Stimulated activated CD4-positive, alpha-beta T cell treated with anti-CD3 and anti-CD28 coated beads, Interleukin-12 subunit alpha, Interleukin-12 subunit beta, amount 100 ng/mL, for 24 hours (primary cell): ENCODE data around the gene METTL16.
"Not testable (repeated sequence)": the region's sequence is repeated elsewhere in the genome, so short reads cannot be mapped to it uniquely, and the experiment has no call there.

ENCODE experiments used
- DNase-seq, 2 experiments: peaks; one replicate each; pipeline ENCODE4 v3.0.0-alpha.2; 2020; ENCODE audit warnings: low read depth in 2 of 2

METTL16 gene

DNA sequence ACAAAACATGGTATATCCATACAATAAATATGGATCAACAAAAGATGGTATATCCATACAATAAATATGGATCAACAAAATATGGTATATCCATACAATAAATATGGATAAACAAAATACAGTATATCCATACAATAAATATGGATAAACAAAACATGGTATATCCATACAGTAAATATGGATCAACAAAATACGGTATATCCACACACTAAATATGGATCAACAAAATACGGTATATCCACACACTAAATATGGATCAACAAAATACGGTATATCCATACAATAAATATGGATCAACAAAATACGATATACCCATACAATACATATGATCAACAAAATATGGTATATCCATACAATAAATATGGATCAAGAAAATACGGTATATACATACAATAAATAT is 8.1 kb downstream of the METTL16 start:
- DNase-seq: no peak

DNA sequence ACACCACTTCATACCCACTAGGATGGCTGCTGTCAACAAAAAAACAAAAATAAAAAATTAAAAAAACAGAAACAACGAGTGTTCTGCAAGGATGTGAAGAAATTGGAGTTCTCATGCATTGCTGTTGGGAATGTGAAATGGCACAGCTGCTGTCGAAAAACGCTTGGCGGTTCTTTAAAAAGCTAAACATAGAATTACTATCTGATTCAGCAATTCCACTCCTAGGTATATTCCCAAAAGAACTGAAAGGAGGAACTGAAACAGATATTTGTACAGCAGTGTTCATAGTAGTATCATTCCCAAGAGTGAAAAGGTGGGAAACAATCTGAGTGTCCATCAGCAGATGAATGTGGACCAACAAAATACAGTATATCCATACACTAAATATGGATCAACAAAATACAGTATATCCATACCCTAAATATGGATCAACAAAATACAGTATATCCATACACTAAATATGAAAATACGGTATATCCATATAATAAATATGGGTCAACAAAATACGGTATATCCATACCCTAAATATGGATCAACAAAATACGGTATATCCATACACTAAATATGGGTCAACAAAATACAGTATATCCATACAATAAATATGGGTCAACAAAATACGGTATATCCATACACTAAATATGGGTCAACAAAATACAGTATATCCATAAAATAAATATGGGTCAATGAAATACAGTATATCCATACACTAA is 8.7 kb downstream of the METTL16 start:
- no peak for DNase-seq

DNA sequence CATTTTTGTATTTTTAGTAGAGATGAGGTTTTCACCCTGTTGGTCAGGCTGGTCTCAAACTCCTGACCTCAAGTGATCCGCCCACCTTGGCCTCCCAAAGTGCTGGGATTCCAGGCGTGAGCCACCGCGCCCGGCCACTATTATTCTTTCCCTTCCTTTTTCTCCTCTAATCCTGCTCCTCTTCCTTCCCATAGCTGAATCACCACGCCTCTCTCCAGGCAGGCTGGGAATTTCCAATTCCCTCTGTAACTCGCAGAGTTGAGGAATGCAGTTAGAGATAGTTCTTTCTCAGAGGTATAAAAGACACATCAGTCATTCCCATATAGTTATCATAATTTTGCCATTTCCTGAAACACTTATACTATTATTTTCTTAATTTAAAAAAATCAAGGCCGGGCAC is 11.2 kb downstream of the METTL16 start:
- no peak for DNase-seq

- DNase-seq: not testable (repeated sequence)
Observed at GRCh38 chr17:2489286-2489685, 22.4 kb downstream of the METTL16 start.

DNA sequence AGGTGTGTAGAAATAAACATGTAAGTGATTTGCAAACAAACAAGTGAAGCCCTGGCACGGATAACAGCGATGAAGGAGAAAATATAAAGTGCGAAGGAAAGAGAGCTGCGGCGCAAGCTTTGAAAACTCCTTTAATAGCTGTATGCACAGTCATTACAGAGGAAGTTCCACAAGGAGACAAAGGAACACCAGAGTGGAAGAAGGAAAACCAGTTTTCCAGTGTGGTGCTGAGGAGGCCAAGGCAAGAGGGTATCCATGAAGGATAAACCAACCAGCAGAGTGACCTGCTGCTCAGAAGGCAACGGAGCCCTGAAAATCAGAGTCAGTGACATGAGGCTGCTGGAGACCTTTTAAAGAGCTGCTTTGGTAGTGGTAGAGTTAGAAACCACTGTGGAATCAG is 24.4 kb downstream of the METTL16 start:
- no peak for DNase-seq

DNA sequence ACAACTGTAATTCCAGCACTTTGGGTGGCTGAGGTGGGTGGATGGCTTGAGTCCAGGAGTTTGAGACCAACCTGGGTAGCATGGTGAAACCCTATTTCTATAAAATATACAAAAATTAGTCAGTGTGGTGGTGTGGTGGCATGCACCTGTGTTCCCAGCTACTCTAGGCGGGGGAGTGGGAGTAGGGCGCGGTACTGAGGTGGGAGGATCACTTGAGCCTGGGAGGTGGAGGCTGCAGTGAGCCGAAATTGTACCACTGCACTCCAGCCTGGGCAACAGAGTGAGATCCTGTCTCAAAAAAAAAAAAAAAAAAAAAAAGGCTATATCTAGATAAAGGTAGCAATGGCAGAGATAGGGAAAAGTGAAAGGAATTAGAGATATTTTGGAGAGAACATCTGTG is 25.0 kb downstream of the METTL16 start:
- not testable (repeated sequence) for DNase-seq

DNA sequence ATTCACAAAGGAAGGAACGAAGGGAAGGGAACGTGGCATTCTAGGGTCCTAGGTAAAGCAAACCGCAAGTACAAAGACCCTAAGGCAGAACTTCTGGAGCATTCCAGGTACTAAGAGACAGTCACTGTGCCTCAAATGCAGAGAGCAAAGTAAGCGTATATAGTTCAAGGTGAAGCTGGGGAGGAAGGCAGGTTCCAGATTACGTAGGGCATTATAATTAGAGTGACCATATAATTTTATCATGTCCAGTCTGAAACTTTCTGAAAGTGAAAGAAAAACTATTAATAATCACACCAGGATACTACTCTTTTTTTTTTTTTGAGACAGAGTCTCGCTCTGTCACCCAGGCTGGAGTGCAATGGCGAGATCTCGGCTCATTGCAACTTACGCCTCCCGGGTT is 25.7 kb downstream of the METTL16 start:
- no peak for DNase-seq

DNA sequence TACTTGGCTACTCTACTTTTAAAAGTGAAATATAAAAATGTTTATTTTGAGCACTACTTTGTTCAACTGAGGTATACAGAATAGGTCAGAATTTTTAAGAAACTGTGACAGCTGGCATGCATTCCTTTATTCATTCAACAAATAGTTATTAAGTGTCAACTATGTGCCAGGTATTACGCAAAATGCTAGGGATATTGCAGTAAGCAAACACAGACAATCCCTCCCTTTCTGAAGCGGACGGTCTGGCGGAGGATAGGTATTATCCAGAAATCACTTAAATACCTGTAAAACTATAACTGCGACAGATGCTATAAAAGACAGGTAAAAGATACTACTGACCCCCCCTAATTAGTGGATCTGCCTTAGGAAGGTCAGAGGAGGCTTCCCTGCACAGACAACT is 26.1 kb downstream of the METTL16 start:
- no peak for DNase-seq

GRCh38 chr17:2484876-2485275 is 26.8 kb downstream of the METTL16 start:
- DNase-seq: no peak

GRCh38 chr17:2483084-2483483 is 28.6 kb downstream of the METTL16 start:
- DNase-seq: no peak

GRCh38 chr17:2482218-2482617 is 29.5 kb downstream of the METTL16 start:
- DNase-seq: no peak

DNA sequence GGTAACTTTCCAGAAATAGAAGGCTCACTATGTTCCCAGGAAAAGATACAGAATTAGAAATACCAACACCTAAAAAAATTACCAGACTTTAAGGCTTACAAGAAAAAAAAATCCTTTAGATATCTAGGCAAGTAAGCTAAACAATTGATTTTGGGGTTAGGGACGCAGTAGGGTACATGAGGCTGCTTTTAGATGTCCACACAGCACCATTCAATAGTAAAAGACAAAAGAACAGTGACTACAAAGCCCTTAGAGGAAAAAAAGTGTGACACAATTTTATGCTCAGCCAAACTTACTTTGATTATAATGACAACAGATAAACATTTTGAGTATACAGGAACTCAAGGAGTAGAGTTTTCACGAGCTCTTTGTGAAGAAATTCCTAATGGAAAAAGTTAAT is 29.9 kb downstream of the METTL16 start:
- DNase-seq: no peak

DNA sequence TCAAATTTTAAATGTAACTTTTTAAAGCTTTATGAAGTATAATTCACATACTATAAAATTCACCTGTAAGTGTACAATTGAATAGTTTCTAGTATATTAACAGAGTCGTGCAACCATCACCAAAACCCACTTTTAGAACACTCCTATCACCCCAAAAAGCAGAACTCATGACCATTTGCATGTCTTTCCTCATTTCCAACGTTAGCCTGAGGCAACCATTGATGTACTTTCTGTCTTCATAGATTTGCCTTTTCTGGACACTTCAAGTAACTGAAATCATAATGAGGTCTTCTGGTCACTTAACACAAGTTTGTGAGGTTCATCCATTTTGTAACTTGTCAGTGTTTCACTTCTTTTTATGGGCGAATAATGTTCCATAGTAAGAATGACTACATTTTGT is 33.2 kb downstream of the METTL16 start:
- DNase-seq: no peak

DNA sequence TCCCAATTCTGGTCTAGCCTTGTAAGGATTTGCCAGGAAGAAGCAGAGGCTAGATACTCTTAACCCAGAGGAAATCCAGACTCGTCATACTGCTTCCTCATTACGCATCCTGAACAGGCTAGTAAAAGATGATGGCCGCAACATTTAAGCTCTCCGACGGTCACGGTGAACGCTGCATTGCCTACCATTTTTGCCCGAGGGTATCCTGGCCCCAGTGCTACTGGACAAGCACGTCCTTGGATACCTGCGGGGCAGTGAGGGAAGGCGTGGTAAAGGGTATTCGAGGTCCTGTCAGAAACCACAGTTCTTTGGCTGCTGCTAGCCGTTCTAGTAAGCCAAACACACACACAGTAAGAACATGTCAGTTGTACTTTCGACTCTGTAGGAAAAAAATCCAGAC is 36.6 kb downstream of the METTL16 start:
- DNase-seq: no peak

GRCh38 chr17:2474371-2474770 is 37.3 kb downstream of the METTL16 start:
- DNase-seq: no peak

DNA sequence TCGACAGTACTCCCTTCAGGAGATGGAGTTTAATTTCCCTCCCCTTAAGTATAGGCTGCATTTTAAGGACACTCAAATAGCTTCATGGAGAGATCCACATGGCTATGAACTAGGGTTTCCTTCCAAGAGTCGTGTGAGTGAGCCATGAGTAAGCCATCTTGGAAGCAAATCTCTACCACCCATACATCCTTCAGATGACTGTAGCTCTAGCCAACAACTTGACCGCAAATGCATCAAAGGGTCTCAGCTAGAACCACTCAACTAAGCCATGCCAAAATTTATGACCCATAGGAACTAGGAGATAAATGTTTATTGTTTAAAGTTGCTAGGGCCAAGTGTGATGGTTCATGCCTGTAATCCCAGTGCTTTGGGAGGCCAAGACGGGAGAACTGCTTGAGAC is 43.4 kb downstream of the METTL16 start:
- DNase-seq: no peak

DNA sequence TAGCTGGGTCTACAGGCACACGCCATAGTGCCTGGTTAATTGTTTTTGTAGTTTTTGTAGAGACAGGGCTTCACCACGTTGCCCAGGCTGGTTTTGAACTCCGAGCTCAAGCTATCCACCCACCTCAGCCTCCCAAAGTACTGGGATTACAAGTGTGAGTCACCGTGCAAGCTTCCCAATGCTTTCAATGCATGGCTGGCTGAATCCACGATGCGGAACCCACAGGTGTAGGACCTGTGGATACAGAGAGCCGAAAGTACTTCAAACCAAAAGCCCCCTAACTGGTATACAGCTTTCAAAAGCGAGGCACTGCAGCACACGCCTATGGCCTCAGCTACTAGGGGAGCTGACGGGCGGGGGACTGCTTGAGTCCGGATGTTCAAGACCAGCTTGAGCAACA is 44.8 kb downstream of the METTL16 start:
- no peak for DNase-seq

DNA sequence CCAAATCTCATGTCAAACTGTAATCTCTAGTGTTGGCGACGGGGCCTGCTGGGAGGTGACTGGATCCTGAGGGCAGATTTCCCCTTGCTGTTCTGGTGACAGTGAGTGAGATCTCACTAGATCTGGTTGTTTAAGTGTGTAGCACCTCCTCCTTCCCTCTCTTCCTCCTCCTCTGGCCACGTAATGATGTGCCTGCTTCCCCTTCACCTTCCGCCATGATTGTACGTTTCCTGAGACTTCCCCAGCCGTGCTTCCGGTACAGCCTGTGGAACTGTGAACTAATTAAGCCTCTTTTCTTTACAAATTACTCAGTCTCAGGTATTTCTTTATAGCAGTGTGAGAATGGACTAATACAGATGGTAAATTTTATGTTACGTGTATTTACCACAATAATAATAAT is 49.2 kb downstream of the METTL16 start:
- no peak for DNase-seq

DNA sequence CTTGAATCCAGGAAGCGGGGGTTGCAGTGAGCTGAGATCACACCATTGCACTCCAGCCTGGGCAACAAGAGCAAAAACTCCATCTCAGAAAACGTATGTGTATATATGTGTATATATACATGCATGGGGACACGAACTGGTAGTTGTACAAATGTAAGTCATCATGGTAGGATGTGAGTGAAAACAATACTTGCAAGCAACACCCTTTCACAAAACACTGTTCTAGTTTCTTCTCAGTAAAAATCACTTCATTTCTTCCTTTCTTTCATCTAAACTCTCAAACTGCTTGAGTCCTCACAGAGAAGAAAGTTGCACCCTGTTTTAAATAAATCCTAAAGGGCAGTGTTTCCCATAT is 51.8 kb downstream of the METTL16 start:
- no peak for DNase-seq

- no peak for DNase-seq
Observed at GRCh38 chr17:2457913-2458312, 53.8 kb downstream of the METTL16 start.

GRCh38 chr17:2456475-2456874 is 55.2 kb downstream of the METTL16 start:
- DNase-seq: no peak

DNA sequence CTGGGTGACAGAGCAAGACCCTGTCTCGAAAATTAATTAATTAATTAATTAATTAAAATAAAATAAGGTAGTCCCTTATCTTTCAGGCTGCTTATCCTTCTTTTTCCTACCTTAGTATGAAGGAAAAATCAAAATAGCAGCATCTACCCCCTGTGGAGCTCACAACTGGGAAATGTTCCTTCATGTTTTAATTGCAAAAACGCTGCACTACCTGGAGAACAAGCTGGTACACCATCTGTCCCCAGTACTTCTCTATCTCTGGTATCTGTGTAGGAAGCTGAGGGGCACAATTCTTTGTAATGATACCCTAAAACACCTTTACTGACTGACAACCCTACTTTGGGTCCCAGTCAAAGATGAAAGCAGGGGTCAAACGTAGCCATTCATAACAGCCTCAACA is 55.7 kb downstream of the METTL16 start:
- DNase-seq: no peak

GRCh38 chr17:2453866-2454265 is 57.8 kb downstream of the METTL16 start:
- DNase-seq: no peak

- no peak for DNase-seq
Observed at GRCh38 chr17:2453325-2453724, 58.4 kb downstream of the METTL16 start.
